Nephron progenitor cell (in vitro differentiated cells): Measurements from ENCODE around the gene THSD7A.

Experiments
- DNase-seq: peaks from one replicate; pipeline ENCODE4 v3.0.0; 2021
- H3K27ac Mint-ChIP-seq: 2 replicates; pipeline ENCODE4 v1.8.0; 2021; ENCODE audit warnings: mild to moderate bottlenecking, moderate library complexity, mixed read lengths
- H3K27me3 Mint-ChIP-seq: 2 replicates; pipeline ENCODE4 v1.8.0; 2021; ENCODE audit warnings: mild to moderate bottlenecking, low read depth, mixed read lengths; ENCODE audit not compliant: poor library complexity
- H3K36me3 Mint-ChIP-seq: 2 replicates; pipeline ENCODE4 v1.8.0; 2021; ENCODE audit warnings: low read depth, mixed read lengths
- H3K4me1 Mint-ChIP-seq: 2 replicates; pipeline ENCODE4 v1.8.0; 2021; ENCODE audit warnings: mixed read lengths
- H3K4me3 Mint-ChIP-seq: 2 replicates; pipeline ENCODE4 v1.8.0; 2021; ENCODE audit warnings: mild to moderate bottlenecking, moderate library complexity, mixed read lengths
- H3K9me3 Mint-ChIP-seq: 2 replicates; pipeline ENCODE4 v1.8.0; 2021; ENCODE audit warnings: mild to moderate bottlenecking, moderate library complexity, mixed read lengths
- TF ChIP-seq, protein P1 (sequence below): fragments of 200-600 bp; sonication (generic); IDR thresholded peaks from 2 replicates; pipeline ENCODE4 v1.5.0; 2021; ENCODE audit warnings: antibody characterized with exemption

The THSD7A gene

GRCh38 chr7:11655642-11656041, 176.4 kb downstream of the THSD7A start:
- TF ChIP-seq, protein P1, sequence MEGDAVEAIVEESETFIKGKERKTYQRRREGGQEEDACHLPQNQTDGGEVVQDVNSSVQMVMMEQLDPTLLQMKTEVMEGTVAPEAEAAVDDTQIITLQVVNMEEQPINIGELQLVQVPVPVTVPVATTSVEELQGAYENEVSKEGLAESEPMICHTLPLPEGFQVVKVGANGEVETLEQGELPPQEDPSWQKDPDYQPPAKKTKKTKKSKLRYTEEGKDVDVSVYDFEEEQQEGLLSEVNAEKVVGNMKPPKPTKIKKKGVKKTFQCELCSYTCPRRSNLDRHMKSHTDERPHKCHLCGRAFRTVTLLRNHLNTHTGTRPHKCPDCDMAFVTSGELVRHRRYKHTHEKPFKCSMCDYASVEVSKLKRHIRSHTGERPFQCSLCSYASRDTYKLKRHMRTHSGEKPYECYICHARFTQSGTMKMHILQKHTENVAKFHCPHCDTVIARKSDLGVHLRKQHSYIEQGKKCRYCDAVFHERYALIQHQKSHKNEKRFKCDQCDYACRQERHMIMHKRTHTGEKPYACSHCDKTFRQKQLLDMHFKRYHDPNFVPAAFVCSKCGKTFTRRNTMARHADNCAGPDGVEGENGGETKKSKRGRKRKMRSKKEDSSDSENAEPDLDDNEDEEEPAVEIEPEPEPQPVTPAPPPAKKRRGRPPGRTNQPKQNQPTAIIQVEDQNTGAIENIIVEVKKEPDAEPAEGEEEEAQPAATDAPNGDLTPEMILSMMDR = no peak
- Mint-ChIP-seq H3K4me1 (no peaks in the 10 kb centered on the region), H3K27me3 (no peaks in the 10 kb centered on the region), H3K4me3 (no peak overlapping the region), H3K9me3 (no peaks in the 10 kb centered on the region), H3K27ac (no peak overlapping the region), H3K36me3 (no peaks in the 10 kb centered on the region)
- no peak for DNase-seq

DNA sequence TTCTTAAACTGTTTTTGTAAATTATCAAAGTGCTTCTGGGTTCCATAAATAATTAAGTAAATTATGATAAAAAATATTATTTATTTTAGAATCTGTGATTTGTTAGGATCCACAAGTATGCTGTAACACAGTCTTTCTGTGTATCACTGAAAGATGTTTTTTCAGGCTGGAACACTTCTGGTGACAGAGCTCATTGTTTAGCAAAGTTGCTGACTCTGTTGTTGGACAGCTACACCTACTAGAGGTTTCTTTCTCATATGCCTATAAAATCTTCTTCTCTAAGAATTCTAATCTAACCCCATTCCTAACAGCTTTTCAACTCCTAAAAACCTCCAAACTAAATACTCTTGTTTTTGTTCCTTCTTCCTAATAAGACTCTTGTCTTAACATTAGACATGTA, 176.8 kb downstream of the THSD7A start:
- TF ChIP-seq, protein P1 = no peak
- Mint-ChIP-seq H3K4me1 (no peaks in the 10 kb centered on the region), H3K27ac (no peak overlapping the region), H3K9me3 (no peaks in the 10 kb centered on the region), H3K4me3 (no peak overlapping the region), H3K27me3 (no peaks in the 10 kb centered on the region), H3K36me3 (no peaks in the 10 kb centered on the region)
- DNase-seq = no peak

GRCh38 chr7:11650500-11650899, 181.5 kb downstream of the THSD7A start:
- no peak for DNase-seq
- TF ChIP-seq, protein P1 = no peak
- Mint-ChIP-seq H3K27ac (no peak overlapping the region), H3K4me3 (no peak overlapping the region), H3K9me3 (no peaks in the 10 kb centered on the region), H3K27me3 (no peaks in the 10 kb centered on the region), H3K4me1 (no peaks in the 10 kb centered on the region), H3K36me3 (no peaks in the 10 kb centered on the region)

GRCh38 chr7:11650030-11650429, 182.0 kb downstream of the THSD7A start:
- Mint-ChIP-seq H3K4me3 (no peak overlapping the region), H3K27me3 (no peaks in the 10 kb centered on the region), H3K27ac (no peak overlapping the region), H3K4me1 (no peaks in the 10 kb centered on the region), H3K36me3 (no peaks in the 10 kb centered on the region), H3K9me3 (no peaks in the 10 kb centered on the region)
- no peak for DNase-seq
- TF ChIP-seq, protein P1 = no peak

DNA sequence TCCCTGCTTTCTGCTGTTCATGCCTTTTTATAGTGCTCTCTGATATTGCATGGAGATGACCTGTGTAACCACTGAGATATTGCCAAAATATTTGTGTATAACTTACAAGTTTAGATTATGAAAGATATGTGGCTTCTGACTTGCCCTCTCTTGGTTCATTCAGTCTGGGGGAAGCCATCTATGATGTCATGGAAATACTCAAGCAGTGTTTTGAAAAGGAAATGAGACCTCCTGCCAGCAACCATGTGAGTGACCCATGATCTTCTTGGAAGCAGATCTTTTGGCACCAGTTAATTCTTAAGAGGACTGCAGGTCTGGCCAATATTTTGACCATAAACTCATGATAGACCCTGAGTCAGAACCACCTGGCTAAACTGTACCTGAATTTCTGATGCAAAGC, 183.0 kb downstream of the THSD7A start:
- no peak for DNase-seq
- no peak overlapping the region for H3K27ac Mint-ChIP-seq
- H3K4me1 Mint-ChIP-seq = no peaks in the 10 kb centered on the region
- H3K27me3 Mint-ChIP-seq = no peaks in the 10 kb centered on the region
- TF ChIP-seq, protein P1 = no peak
- no peak overlapping the region for H3K4me3 Mint-ChIP-seq
- no peaks in the 10 kb centered on the region for H3K36me3 Mint-ChIP-seq
- H3K9me3 Mint-ChIP-seq = no peaks in the 10 kb centered on the region

- Mint-ChIP-seq H3K36me3 (no peaks in the 10 kb centered on the region), H3K27ac (no peak overlapping the region), H3K4me3 (no peak overlapping the region), H3K27me3 (no peaks in the 10 kb centered on the region), H3K9me3 (no peaks in the 10 kb centered on the region), H3K4me1 (no peaks in the 10 kb centered on the region)
- TF ChIP-seq, protein P1 = no peak
- DNase-seq = no peak
These were observed 183.9 kb downstream of the THSD7A start for GRCh38 chr7:11648101-11648500.
